IMR-90 (cell line): ENCODE results near the gene TOR4A. TPM values are rescaled to one million over a fixed set of nuclear protein-coding genes. Genes with fewer than 3 reads are reported as not detected.
A peak's percentile ranks its signal among the peaks of the same experiment; 100 is the strongest.

ENCODE experiments used
- BHLHE40 ChIP-seq: fragments of 150-350 bp; IDR thresholded peaks from 2 replicates; pipeline ENCODE4 v1.6.1; 2016; ENCODE audit warnings: mild to moderate bottlenecking, low read depth, low read length
- CHD1 ChIP-seq: IDR thresholded peaks from 2 replicates; pipeline ENCODE4 v1.6.1; 2012; ENCODE audit warnings: low read depth, low read length, improper control_type of control experiment
- ELK1 ChIP-seq: fragments of 150-350 bp; IDR thresholded peaks from 2 replicates; pipeline ENCODE4 v1.6.1; 2016; ENCODE audit warnings: low read depth, mild to moderate bottlenecking, low read length, moderate library complexity, borderline replicate concordance
- MXI1 ChIP-seq: IDR thresholded peaks from 2 replicates; pipeline ENCODE4 v1.6.1; 2012; ENCODE audit warnings: low read depth, mild to moderate bottlenecking, low read length, moderate library complexity, borderline replicate concordance
- SMC3 ChIP-seq: fragments of 150-350 bp; IDR thresholded peaks from 2 replicates; pipeline ENCODE4 v1.6.1; 2016; ENCODE audit warnings: low read depth, mild to moderate bottlenecking, antibody characterized with exemption, low read length, moderate library complexity
- polyA plus RNA-seq, 3 experiments: library from polyadenylated mRNA; depleted of rRNA; stranded (reverse); fragments of >200 nt; gene quantifications; 2 replicates each; pipeline ENCODE4 v1.2.3, GENCODE V29; 2012; ENCODE audit warnings: low replicate concordance in 1 of 3
- total RNA-seq: library from RNA; depleted of rRNA; stranded (reverse); fragments of >200 nt; gene quantifications from 2 replicates; pipeline ENCODE4 v1.2.3, GENCODE V29; 2012

The TOR4A gene
- total and polyA plus RNA-seq, 2 of the 4 experiments (the other 2 are of a cell fraction), result 9.7 to 22.9 TPM

- TF ChIP-seq MXI1 (peak; percentile 71; the same call in 1 of the 2 replicates), ELK1 (no peak), CHD1 (peak; percentile 46; the same call in 1 of the 2 replicates), SMC3 (no peak), BHLHE40 (no peak)
These were observed 36.6 kb upstream of the TOR4A start, which contains the start of gene TUBB4B (continued) for GRCh38 chr9:137240841-137241489.
